Kidney glomerular epithelial cell (primary cell): ENCODE results near the gene NUDT17.

ENCODE experiments used
- DNase-seq: peaks from one replicate; lab custom pipeline; 2025; lab: John Stamatoyannopoulos, UW

NUDT17 gene

DNA sequence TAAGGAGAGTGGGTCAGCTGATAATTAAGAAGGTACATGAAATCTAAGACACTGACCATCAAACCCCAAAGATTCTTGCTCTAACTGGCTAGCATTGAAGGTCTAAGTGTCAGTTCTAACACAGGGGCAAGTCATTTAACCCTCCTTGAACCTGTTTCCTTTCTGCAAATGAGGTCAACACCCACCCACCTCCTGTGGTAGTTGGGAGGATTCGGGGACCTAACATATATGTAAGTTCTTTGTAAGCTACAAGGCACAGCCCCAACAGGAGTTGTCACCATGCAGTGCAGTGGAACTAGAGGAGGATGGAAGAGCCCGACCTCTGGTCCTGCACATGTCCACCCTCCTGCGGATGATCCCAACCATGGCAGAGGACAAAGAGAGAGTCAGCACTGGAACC lies 2.4 kb downstream of the NUDT17 start:
- no peak for DNase-seq

DNA sequence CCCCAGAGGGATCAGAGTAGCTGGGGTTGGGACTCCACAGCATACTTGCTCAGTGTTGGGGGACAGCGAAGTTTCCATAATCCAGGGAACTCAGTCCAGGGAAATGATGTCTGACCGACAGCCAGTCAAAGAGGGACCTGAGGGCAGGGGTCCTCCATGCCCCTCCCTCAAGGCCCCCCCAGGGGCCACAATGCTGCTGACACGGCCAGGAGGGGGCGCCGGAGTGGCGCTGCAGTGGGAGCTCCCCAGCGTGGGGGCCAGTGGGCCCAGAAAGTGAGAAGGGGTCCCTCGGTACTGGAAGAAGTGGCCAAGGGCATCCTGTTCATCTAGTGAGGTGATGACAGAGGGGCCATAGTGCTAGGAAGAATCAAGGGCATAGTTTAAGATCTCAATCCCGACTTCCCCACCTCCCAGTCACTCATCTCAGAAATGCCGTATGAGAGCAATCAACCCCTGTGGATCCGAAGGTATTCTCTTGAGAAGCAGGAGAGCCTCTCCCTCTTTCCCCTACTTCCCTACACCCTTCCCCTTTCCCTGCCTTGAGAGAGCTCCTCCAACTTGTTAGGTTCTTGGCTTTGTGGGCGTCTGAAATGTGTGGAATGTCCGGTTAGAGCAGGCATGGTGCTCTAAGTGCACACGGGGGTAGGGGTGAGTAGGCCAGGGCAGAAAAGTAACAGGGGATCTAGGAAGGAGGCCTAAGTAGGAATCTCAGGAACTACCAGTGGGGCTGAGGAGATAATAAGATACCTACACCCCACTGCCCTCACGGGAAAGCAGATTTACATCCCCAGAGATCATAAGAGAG lies 4.1 kb downstream of the NUDT17 start:
- peak; percentile 24 for DNase-seq

GRCh38 chr1:145855426-145855948 lies 10.1 kb downstream of the NUDT17 start:
- no peak for DNase-seq

- no peak for DNase-seq
Measured at GRCh38 chr1:145857170-145857569, 11.7 kb downstream of the NUDT17 start.

DNA sequence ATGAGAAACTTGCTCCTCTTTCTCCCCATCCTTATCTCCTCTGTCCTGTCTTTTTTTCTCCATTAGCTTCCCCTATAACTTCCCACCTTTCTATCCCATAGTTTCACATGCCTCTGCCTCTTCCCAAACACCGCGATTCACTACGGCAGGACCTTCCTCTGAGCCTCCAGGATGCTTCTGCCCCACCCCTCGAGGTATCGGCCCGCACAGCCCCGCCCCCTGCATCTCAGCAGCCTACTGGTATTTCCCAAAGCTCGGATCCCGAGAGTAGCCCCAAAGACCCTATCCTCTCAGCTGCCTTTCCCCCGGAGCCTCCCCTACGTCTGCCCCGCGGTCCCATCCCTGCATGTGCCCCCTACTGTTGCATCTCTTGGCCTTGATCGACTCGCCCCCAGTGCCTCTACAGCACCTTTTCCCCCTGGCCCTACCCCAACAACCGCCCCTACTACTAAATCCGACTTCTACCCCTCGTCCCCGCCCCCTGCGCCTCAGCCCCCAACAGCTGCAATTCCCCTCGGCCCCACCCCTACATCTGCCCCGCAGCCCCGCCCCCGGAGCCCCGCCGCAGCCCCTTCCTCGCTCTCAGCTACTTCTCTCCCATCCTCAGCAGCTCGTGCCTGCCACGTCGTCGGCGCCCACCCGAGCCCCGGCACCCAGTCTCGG lies 12.9 kb downstream of the NUDT17 start:
- peak; percentile 15 for DNase-seq

- peak; percentile 81 for DNase-seq
Measured at GRCh38 chr1:145858901-145859490, 13.6 kb downstream of the NUDT17 start, which contains the start of gene PIAS3. PIAS3 (minus strand) TSS chr1:145859081; CDS start chr1:145858990, 91 bp downstream.

DNA sequence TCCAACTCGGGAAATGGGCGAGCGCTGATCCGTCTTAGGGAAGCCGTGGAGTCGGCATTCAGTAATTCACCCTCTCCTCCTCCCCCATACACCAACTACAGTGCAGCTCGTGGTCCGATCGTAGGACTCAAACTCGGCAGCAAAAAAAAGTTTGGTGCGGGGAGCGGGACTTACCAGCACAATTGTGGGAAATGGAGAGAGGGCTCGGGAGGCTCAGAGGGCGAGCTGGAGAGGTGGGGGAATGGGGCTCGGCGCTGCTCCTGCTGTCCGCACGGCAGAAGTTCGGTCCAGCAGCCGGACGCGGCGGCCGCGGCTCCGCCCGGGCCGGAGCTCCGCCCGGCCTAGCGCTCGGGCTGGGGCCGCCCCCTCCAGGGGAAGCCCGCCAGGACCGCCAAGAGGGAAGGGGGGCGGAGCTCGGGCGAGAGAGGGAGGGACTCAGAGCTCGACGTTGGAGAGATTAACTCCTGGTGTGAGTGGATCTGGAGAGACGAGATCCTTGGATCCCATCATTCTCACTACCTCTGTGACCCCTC lies 14.1 kb downstream of the NUDT17 start:
- peak; percentile 66 for DNase-seq

DNA sequence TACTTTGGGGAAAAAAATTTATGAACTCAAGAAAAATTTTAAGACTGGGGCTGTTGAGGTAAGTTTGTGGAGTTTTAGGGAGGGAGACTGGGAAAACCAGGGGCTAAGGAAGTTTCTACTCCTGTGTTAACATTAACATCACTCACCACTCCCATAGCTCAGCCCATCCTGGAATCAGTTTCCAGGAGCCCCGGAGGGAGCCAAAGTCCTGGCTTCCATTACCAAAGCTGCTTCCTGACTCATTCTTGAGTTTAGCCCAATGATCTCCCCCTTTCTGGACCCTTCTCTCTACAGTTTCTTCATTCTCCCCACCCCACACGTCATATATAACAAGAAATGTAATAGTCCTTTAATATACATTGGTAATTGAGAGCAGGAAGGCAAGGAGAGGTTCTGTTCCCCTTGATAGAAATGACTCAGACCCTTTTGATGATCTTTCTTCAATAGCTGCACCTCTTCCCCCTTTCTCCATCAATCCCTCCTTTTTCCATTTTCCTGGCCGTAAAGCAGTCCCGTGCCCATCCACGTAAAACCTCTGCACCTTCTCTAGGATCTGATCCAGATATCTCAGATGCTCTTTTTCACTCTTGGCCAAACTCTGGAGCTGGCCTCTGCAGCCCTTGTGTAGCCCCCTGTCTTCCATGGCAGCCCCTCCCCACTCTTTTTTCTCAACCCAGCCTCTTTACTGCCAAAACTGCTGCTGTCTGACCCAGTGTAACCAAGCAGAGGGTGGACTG lies 18.0 kb downstream of the NUDT17 start:
- no peak for DNase-seq

DNA sequence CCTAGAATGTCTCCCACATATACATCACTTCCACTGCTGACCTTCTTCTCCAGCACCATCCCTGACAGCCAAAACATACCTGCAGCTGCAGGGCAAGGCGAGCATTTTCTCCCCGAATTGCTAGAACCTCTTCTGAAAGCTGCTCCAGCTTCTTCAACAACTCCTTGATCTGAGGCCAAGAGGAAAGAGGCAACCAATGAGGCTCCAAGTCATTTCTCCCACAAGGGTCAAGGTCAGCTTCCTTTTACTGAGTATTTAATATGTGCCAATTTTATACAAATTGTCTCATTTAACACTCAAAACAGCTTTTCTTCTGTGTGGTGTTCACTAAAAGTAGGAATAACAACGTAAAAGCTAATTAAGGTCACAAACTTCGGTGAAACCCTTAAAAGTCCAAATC lies 22.8 kb downstream of the NUDT17 start:
- no peak for DNase-seq

GRCh38 chr1:145871994-145872924 lies 26.8 kb downstream of the NUDT17 start:
- no peak for DNase-seq

DNA sequence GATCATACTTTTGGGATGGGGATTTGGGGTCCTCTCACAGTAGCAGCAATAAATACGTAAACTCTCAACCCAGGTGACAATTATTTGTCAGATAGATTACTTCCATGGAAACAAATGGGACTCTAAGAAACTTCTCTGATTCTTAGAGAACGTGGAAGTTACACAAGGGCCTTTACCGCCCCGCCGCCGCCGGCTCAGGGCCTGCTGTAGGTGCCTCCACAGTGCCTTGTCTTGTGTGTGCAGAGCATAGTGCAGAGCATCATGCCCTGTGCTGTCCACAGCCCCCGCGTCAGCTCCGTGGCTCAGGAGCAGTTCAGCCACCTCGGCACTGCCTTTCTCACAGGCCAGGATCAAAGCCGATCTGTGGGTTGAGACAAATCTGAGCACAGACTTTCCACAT lies 29.2 kb downstream of the NUDT17 start:
- DNase-seq = no peak

- DNase-seq = no peak
Measured at GRCh38 chr1:145877923-145878486, 32.6 kb downstream of the NUDT17 start.

DNA sequence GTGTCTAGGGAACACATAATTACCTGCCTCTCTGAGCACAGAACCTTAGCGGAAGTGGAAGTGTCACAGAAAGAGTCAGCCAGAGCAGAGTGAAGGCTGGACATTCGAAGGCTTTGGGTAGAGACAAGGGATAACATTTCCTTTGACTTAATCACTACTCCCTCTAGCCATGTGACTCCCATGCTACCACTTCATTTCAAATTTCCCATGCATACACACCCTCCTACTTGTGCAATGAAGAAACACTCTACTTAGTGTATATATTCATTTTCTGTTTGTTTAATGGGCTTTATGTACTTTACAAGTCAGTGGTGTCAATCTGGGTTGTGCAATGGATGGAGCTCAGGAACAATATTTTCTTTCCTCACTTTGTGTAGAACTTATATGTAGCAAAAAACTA lies 33.3 kb downstream of the NUDT17 start:
- DNase-seq = no peak

GRCh38 chr1:145879775-145880174 lies 34.3 kb downstream of the NUDT17 start:
- no peak for DNase-seq

- no peak for DNase-seq
Measured at GRCh38 chr1:145884675-145885074, 39.2 kb downstream of the NUDT17 start.

DNA sequence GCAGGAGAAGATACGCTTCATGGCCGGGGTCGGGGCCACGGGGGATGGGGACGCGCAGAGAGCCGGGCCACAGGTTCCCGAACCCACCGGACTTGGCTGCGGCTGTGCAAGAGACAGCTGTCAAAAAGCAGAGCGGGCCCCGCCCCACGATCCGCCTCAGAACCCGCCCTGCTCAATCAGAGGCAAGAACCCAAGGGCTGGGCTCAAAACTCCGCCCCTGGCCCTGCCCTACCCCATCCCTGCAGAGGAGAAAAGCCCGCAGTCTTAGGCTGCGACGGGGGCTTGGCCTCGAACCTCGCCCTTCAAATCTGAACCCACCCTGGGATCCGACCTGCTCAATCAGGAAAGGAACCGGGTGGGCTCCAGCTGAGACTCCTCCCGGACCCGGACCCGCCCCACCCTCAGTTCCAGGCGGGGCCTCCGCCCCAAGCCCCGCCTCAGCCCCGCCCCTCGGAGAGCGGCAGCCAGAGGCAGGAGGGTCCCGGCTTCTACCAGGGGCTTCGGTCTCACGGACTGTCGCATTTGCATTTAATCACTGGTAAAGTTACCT lies 40.4 kb downstream of the NUDT17 start, which contains the start of gene ANKRD35:
ANKRD35 (minus strand) TSS at position 129 of the 550 bp plus-strand sequence; CDS start at position 21, 108 bp downstream.
- DNase-seq = peak; percentile 41

GRCh38 chr1:145886390-145886789 lies 41.0 kb downstream of the NUDT17 start:
- DNase-seq = no peak

DNA sequence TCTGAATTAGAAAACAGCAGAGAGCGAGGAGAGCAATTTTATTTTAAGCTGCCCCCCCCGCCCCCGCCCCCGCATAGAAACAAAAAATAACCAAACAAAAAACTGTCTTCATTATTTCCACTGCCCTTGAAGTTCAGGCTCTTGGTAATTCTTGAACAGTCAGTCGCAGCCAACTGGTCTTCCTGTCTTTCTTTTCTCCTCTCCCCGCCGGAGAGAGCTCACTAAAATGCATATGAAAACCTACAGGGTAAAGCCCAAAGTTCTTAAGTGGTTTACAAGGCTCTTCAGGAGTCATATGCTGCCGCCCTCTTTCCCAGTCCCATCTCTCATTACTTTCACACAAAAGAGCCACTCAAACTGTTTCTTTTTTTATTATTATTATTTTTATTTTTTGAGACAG lies 41.4 kb downstream of the NUDT17 start:
- no peak for DNase-seq

GRCh38 chr1:145887631-145888030 lies 42.2 kb downstream of the NUDT17 start:
- DNase-seq = peak; percentile 87

GRCh38 chr1:145889722-145890121 lies 44.3 kb downstream of the NUDT17 start:
- DNase-seq = no peak
